C4-2B (cell line): ENCODE results near the gene KIF15.

ENCODE experiments used
- CTCF ChIP-seq: fragments of 450-650 bp; conservative IDR thresholded peaks from 2 replicates; pipeline ENCODE4 v1.5.1; 2017; ENCODE audit warnings: mild to moderate bottlenecking
- ZFX ChIP-seq: fragments of 450-650 bp; IDR thresholded peaks from 2 replicates; pipeline ENCODE4 v1.6.1; 2017

GRCh38 chr3:44805960-44806359 lies 44.4 kb downstream of the KIF15 start:
- TF ChIP-seq CTCF (no peak; the same call in 1 of the 2 replicates), ZFX (no peak)
